ENCODE measurements around the gene UPK2.

Gene UPK2

GRCh38 chr11:118956094-118956846 is at the start of gene UPK2:
Gene UPK2, plus strand, starts transcription at chr11:118956298. Its CDS starts 53 bp downstream, at chr11:118956351.
- TF ChIP-seq GATA2 (IDR thresholded peaks at IDR 0.05; ENCODE audit: low read depth, low read length) (no peak), GATA3 (IDR thresholded peaks at IDR 0.05; ENCODE audit: low read depth, low read length) (no peak)

DNA sequence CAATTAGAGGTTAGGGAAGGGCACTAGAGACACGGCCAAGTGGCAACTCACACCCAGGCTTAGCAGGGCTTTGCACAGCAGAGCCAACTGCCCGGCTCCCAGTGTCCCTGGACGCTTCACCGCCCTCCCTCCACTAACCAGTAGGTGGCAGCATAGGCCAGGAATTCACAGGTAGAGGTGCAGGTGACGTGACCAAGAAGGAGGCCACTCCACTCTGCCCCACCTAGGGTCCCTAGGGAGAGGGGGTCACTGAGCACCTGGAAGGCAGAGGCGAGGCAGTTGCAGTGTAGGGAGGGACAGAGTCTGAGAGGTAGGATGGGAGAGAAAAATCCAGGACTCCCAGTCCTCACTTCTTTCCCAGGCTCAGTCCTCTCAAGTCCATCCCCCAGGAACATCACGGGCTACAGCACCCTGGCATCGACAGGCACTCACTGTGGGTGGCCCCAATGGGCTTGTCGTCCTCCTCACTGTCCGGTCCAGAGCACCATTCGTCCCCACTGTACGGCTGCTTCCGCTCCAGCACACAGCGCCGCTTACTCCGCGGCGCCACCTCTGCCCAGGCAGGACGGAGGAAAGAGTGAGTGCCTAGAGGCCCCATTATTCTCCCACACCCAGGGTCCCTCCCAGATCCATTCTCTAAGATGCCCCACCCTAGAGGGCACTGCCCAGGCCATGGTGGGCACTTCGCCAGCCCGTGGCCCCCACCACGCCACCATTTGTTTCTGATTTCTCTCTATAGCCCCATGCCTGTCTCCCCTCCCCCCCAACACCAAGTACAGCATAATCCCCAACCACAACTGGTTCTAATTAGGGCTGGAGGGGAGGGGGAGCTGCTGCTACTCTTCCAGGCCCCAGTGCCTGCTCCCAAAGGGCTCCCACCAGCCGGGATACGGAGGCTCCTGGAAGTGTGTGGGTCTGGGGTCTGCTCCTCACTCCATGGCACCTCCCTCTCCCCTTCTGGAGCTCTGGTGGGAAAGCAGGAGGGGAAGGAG is 48.8 kb upstream of the UPK2 start:
- TF ChIP-seq GATA3 (IDR thresholded peaks at IDR 0.05; ENCODE audit: low read depth, low read length) (no peak), GATA2 (IDR thresholded peaks at IDR 0.05; ENCODE audit: low read depth, low read length) (no peak)

GRCh38 chr11:118908264-118908663 is 47.8 kb upstream of the UPK2 start:
- TF ChIP-seq GATA3 (IDR thresholded peaks at IDR 0.05; ENCODE audit: low read depth, low read length), result no peak
- TF ChIP-seq GATA2 (IDR thresholded peaks at IDR 0.05; ENCODE audit: low read depth, low read length), result no peak

- TF ChIP-seq GATA2 (IDR thresholded peaks at IDR 0.05; ENCODE audit: low read depth, low read length) (peak; percentile 95), GATA3 (IDR thresholded peaks at IDR 0.05; ENCODE audit: low read depth, low read length) (no peak)
Observed at GRCh38 chr11:118908901-118909618, 47.0 kb upstream of the UPK2 start.

- TF ChIP-seq GATA2 (IDR thresholded peaks at IDR 0.05; ENCODE audit: low read depth, low read length) (no peak), GATA3 (IDR thresholded peaks at IDR 0.05; ENCODE audit: low read depth, low read length) (no peak)
Observed at GRCh38 chr11:118909619-118910308, 46.3 kb upstream of the UPK2 start.

- TF ChIP-seq GATA2 (IDR thresholded peaks at IDR 0.05; ENCODE audit: low read depth, low read length) (no peak), GATA3 (IDR thresholded peaks at IDR 0.05; ENCODE audit: low read depth, low read length) (no peak)
Observed at GRCh38 chr11:118910309-118911112, 45.6 kb upstream of the UPK2 start.

DNA sequence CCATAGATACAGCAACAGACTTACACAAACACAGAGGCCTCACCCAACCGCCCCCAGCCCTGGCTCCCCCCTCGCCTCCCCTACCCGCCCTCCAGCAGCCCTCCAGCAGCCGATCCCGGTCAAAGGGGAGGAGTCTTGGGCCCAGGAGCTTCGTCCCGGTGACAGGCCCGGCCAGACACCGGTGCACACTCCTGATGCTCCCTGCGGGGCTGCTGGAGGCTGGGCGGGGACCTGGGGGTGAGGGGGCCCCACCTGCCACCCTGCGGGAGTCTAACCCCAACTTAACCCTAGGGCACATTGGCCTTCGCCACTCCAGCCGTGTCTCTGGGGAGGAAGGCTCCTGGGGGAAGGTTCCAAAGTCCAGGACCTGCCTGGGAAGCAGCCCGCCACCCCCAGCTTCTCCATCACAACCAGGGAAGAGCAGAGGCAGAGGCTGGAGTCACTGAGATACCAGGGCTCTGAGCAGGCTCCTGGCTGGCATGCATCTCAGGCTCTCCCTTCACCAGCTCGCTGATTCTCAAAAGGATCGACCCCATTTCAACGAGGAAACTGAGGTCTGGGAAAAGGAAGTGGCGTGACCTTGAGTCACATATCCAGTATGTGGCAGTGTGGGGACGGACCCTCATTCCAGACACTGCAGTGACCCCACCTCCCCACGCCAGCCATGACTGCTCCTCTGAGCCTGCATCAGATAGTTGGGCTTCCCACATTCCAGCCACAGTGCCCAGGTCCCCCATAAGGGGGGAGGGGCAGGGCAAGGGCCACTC is 44.8 kb upstream of the UPK2 start:
- no peak for TF ChIP-seq GATA2 (IDR thresholded peaks at IDR 0.05; ENCODE audit: low read depth, low read length)
- TF ChIP-seq GATA3 (IDR thresholded peaks at IDR 0.05; ENCODE audit: low read depth, low read length), result no peak

GRCh38 chr11:118911880-118912741 is 44.0 kb upstream of the UPK2 start:
- TF ChIP-seq GATA3 (IDR thresholded peaks at IDR 0.05; ENCODE audit: low read depth, low read length), result no peak
- no peak for TF ChIP-seq GATA2 (IDR thresholded peaks at IDR 0.05; ENCODE audit: low read depth, low read length)

- no peak for TF ChIP-seq GATA2 (IDR thresholded peaks at IDR 0.05; ENCODE audit: low read depth, low read length)
- no peak for TF ChIP-seq GATA3 (IDR thresholded peaks at IDR 0.05; ENCODE audit: low read depth, low read length)
Observed at GRCh38 chr11:118912742-118913410, 43.2 kb upstream of the UPK2 start.

DNA sequence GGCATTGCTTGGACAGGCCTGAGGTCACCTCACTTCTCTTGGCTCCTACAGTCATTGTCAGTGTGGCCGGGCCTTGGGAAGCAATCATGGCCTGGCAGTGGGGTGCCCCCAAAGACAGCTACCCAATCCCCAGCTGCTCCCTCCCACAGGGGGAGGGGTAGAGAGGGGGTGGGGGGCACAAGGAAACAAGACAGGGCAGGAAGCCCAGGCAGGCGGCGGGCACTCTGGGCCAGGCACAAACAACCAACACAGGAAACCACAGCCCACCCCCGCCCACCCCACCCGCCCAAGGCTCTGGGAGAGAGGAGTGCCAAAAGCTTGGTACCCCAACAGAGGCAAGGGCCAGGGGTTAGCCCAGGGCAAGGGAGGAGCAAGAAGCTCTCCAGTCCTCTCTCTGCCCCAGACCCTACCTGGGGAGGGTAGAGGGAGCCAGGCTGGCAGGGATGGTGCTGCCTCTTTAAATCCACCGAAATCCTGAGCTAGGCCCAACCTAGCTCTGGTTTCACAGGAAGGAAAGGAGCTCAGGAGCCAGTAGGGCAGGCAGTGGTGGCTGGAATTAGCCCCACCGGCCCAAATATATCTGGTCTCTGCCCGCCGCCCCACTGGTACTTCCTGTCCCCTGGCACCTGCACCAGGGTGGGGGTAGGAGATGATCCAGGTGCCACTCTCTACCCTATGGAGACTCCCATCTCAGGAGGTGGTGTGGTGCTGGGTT is 42.5 kb upstream of the UPK2 start:
- TF ChIP-seq GATA3 (IDR thresholded peaks at IDR 0.05; ENCODE audit: low read depth, low read length), result no peak
- no peak for TF ChIP-seq GATA2 (IDR thresholded peaks at IDR 0.05; ENCODE audit: low read depth, low read length)

Measured in SH-SY5Y (cell line).